DND-41 (cell line): ENCODE results near the gene CD81.

Experiments
- ATAC-seq: fragments of 200-7000 bp; cut with Tn5 transposase; 3 replicates; pipeline ENCODE4 v1.9.1; 2021; ENCODE audit warnings: low read depth; ENCODE audit not compliant: insufficient read depth
- DNase-seq: peaks from one replicate; pipeline ENCODE4 v3.0.0-alpha.2; 2020
- H2AFZ ChIP-seq: 2 replicates; pipeline ENCODE4 v1.6.0; 2012; ENCODE audit warnings: low read depth, low read length
- H3K27ac ChIP-seq: 2 replicates; pipeline ENCODE4 v1.5.1; 2012; ENCODE audit warnings: low read length, inconsistent platforms
- H3K27me3 ChIP-seq: fragments of 200-600 bp; sonication (generic); 2 replicates; pipeline ENCODE4 v1.6.0; 2012; ENCODE audit warnings: low read length, mild to moderate bottlenecking, inconsistent platforms; ENCODE audit not compliant: insufficient read depth, poor library complexity
- H3K36me3 ChIP-seq: 2 replicates; pipeline ENCODE4 v1.5.1; 2012; ENCODE audit warnings: low read length, inconsistent platforms; ENCODE audit not compliant: insufficient read depth
- H3K4me1 ChIP-seq: 2 replicates; pipeline ENCODE4 v1.5.1; 2012; ENCODE audit warnings: mild to moderate bottlenecking, low read length; ENCODE audit not compliant: insufficient read depth
- H3K4me2 ChIP-seq: 2 replicates; pipeline ENCODE4 v1.6.0; 2012; ENCODE audit warnings: mild to moderate bottlenecking, moderate library complexity, low read length, inconsistent platforms; ENCODE audit not compliant: insufficient read depth
- H3K4me3 ChIP-seq, 2 experiments: fragments of 200-600 bp in 1 of 2; shearing (Covaris generic) in 1 of 2; 2 replicates each; pipeline ENCODE4 v1.5.1; 2012 to 2016; ENCODE audit warnings: inconsistent platforms in 2 of 2, low read length in 2 of 2, mild to moderate bottlenecking in 2 of 2, low read depth in 1 of 2, moderate library complexity in 1 of 2
- H3K79me2 ChIP-seq: 2 replicates; pipeline ENCODE4 v1.6.0; 2012; ENCODE audit warnings: low read length, inconsistent platforms; ENCODE audit not compliant: insufficient read depth
- H3K9ac ChIP-seq: 2 replicates; pipeline ENCODE4 v1.6.0; 2012; ENCODE audit warnings: low read depth, mild to moderate bottlenecking, inconsistent platforms, low read length, moderate library complexity
- H3K9me3 ChIP-seq: 2 replicates; pipeline ENCODE4 v1.5.1; 2012; ENCODE audit warnings: low read length, moderate library complexity, mild to moderate bottlenecking, inconsistent platforms; ENCODE audit not compliant: insufficient read depth, severe bottlenecking
- H4K20me1 ChIP-seq: 2 replicates; pipeline ENCODE4 v1.6.0; 2012; ENCODE audit warnings: low read length; ENCODE audit not compliant: insufficient read depth
- EZH2 ChIP-seq: IDR thresholded peaks from 3 replicates; pipeline ENCODE4 v1.6.1; 2012; ENCODE audit warnings: borderline replicate concordance, low read depth, mild to moderate bottlenecking, moderate library complexity, low read length, inconsistent platforms; ENCODE audit not compliant: severe bottlenecking
- TF ChIP-seq, protein P1 (sequence below): IDR thresholded peaks from 2 replicates; pipeline ENCODE4 v1.5.1; 2012; ENCODE audit warnings: borderline replicate concordance, low read length, moderate library complexity, mild to moderate bottlenecking; ENCODE audit not compliant: poor library complexity, severe bottlenecking; ENCODE audit errors: extremely low read depth

CD81 gene

DNA sequence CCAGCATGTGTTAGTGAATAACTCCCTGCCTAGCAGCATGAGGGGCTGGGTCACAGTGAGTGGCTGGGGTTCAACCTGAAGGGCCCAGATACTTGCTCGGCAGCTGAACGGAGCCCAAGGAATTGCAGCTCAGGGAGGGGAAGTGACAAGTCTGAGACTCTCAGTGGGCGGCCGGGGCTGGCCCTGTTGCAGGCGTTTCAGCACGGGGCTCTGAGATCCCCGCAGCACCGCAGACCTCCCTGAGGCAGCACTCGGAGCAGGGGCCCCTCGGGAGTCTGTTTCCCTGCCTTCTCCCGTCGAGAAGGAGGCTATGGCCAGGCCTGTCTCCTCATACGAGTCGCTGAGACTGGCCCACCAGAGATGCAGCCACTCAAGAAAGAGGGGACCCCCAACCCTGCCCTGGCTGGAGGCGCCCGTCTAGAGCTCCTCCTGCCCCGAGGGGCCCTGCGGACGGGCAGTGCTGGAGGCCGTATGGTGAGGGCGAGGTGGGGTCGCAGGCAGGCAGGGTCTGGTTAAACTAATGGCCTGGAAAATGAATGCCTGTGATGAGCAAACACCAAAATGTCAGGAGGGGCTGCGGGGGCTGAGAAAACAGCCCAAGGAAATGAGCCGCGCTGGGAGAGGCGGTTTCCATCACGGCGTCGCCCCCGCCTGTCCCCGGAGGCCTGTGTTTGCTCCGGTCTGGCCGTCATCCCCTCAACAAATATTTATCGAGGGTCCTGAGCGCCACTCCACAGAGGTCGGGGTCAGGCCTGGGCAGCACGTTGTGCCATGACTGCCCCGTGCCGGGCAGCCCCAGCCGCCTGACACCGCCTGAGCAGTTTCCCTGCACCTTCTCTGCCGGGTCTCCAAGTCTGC, 32.7 kb downstream of the CD81 start:
- DNase-seq (no peak), ATAC-seq (no peak)
- Histone ChIP-seq H3K4me2 (no peak overlapping the region), H3K36me3 (no peaks in the 10 kb centered on the region), H3K79me2 (no peaks in the 10 kb centered on the region), H3K27me3 (no peaks in the 10 kb centered on the region), H3K9me3 (no peaks in the 10 kb centered on the region), H3K4me3 (no peak overlapping the region), H2AFZ (no peak overlapping the region), H3K9ac (no peak overlapping the region), H3K27ac (no peak overlapping the region), H4K20me1 (no peaks in the 10 kb centered on the region; the same call in 1 of the 2 replicates), H3K4me1 (no peaks in the 10 kb centered on the region)
- no peak for TF ChIP-seq EZH2
- TF ChIP-seq, protein P1, sequence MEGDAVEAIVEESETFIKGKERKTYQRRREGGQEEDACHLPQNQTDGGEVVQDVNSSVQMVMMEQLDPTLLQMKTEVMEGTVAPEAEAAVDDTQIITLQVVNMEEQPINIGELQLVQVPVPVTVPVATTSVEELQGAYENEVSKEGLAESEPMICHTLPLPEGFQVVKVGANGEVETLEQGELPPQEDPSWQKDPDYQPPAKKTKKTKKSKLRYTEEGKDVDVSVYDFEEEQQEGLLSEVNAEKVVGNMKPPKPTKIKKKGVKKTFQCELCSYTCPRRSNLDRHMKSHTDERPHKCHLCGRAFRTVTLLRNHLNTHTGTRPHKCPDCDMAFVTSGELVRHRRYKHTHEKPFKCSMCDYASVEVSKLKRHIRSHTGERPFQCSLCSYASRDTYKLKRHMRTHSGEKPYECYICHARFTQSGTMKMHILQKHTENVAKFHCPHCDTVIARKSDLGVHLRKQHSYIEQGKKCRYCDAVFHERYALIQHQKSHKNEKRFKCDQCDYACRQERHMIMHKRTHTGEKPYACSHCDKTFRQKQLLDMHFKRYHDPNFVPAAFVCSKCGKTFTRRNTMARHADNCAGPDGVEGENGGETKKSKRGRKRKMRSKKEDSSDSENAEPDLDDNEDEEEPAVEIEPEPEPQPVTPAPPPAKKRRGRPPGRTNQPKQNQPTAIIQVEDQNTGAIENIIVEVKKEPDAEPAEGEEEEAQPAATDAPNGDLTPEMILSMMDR: no peak

DNA sequence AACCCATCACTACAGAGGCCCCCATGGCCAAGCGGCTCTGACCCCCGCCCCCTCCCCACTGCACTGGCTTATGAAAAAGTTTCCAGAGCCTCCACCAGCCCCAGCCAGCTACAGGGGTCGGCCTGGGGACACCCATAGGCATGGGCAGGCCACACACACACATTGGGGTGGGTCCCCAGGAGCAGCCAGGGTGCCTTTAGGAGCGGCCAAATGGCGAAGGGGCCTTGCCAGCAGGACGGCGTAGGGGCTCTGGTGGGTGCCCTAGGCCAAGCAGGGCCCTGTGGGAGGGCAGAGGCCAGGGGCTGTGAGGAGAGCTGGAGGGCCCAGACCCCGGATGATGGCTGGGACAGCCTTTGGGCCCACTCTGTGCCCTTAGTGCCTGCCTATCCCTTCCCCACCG, 33.5 kb downstream of the CD81 start:
- TF ChIP-seq EZH2: no peak
- TF ChIP-seq, protein P1: no peak
- no peak overlapping the region for H3K4me3 ChIP-seq
- H2AFZ ChIP-seq: no peak overlapping the region
- no peaks in the 10 kb centered on the region; the same call in 1 of the 2 replicates for H4K20me1 ChIP-seq
- H3K79me2 ChIP-seq: no peaks in the 10 kb centered on the region
- no peak overlapping the region for H3K9ac ChIP-seq
- DNase-seq: no peak
- H3K27ac ChIP-seq: no peak overlapping the region
- no peaks in the 10 kb centered on the region for H3K4me1 ChIP-seq
- no peaks in the 10 kb centered on the region for H3K36me3 ChIP-seq
- no peak overlapping the region for H3K4me2 ChIP-seq
- ATAC-seq: no peak
- no peaks in the 10 kb centered on the region for H3K27me3 ChIP-seq
- H3K9me3 ChIP-seq: no peaks in the 10 kb centered on the region

DNA sequence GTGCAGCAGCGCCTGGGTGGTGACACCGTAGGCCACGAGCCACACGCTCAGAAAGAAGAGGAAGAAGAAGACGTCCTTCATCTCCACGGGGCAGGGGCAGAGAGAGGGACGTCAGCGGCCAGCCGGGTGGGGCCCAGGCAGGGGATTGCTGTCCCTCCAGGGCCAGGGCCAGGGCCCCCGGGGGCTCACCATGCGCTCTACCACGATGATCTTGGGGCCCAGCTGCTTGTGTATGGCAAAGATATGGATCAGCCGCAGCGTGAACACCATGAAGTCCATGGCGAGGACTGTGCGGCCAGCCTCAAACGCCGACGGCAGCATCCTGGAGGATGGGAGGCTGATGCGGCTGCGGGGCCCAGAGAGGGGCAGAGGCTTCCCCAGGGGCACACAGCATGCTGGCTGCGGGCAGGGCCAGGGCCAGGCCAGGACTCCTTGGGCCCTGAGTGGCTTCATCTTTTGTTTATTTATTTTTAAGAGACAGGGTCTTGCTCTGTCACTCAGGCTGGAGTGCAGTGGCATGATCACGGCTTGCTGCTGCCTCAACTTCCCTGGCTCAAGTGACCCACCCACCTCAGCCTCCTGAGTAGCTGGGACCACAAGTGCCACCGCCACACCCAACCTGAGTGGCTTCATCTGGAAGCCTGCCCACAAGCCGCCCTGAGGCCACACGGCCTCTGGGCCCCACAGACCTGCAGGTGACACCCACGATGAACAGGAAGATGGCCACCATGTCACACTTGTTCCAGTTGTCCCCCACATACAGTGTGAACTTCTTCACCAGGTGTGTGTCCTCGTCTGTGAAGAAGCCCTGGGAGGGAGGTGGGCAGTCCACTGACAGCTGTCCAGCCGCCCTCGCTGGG, 34.6 kb downstream of the CD81 start:
- no peak overlapping the region for H3K4me3 ChIP-seq
- no peaks in the 10 kb centered on the region for H3K79me2 ChIP-seq

More for the DNA sequence above, 34.6 kb downstream of the CD81 start:
- no peak overlapping the region for H3K9ac ChIP-seq
- no peaks in the 10 kb centered on the region for H3K27me3 ChIP-seq
- H2AFZ ChIP-seq: no peak overlapping the region
- ATAC-seq: no peak
- H3K9me3 ChIP-seq: no peaks in the 10 kb centered on the region
- H3K27ac ChIP-seq: no peak overlapping the region
- no peak for DNase-seq
- H3K4me1 ChIP-seq: no peaks in the 10 kb centered on the region
- TF ChIP-seq, protein P1: no peak
- no peak for TF ChIP-seq EZH2
- H4K20me1 ChIP-seq: no peaks in the 10 kb centered on the region; the same call in 1 of the 2 replicates
- H3K36me3 ChIP-seq: no peaks in the 10 kb centered on the region
- H3K4me2 ChIP-seq: no peak overlapping the region
